OCI-LY7 (cell line): Measurements from ENCODE around the gene JAKMIP2. TPM values are rescaled to one million over a fixed set of nuclear protein-coding genes. Genes with fewer than 3 reads are reported as not detected.

ENCODE experiments used
- BruUV-seq: library from RNA; stranded (reverse); fragments of 400-500 nt; replicated peaks from 2 replicates; lab custom pipeline; 2021; lab: Mats Ljungman, UMichigan
- CTCF ChIA-PET: fragments of 300-600 bp; sonication (Branson Sonifier 250); formaldehyde crosslinking; loops from one replicate; lab custom pipeline; 2022; ENCODE audit warnings: antibody characterized with exemption; ENCODE audit not compliant: unreplicated experiment; lab: Charles Lee
- POLR2A ChIA-PET: fragments of 300-600 bp; sonication (Branson Sonifier 250); formaldehyde crosslinking; loops from one replicate; lab custom pipeline; 2022; ENCODE audit warnings: antibody characterized with exemption; lab: Charles Lee
- DNase-seq: peaks from one replicate; pipeline ENCODE4 v3.0.0-alpha.2; 2015; ENCODE audit warnings: low spot score
- H2AFZ ChIP-seq: fragments of 200-600 bp; sonication (generic), shearing (Covaris generic); 2 replicates; pipeline ENCODE4 v1.6.1; 2014; ENCODE audit warnings: mild to moderate bottlenecking, antibody characterized with exemption, low read length, moderate library complexity
- H3K27ac ChIP-seq: fragments of 200-600 bp; sonication (generic); 2 replicates; pipeline ENCODE4 v1.5.1; 2014; ENCODE audit warnings: mixed run types, low read depth, mild to moderate bottlenecking, moderate library complexity, low read length, inconsistent platforms; ENCODE audit not compliant: poor library complexity, severe bottlenecking
- H3K36me3 ChIP-seq: fragments of 200-600 bp; sonication (generic); 2 replicates; pipeline ENCODE4 v1.6.1; 2014; ENCODE audit warnings: mild to moderate bottlenecking, antibody characterized with exemption, low read length, moderate library complexity, mixed read lengths; ENCODE audit not compliant: insufficient read depth
- H3K4me1 ChIP-seq: fragments of 200-600 bp; sonication (generic); 2 replicates; pipeline ENCODE4 v1.5.1; 2014; ENCODE audit warnings: mild to moderate bottlenecking, low read length; ENCODE audit not compliant: insufficient read depth, poor library complexity, severe bottlenecking
- H3K4me2 ChIP-seq: fragments of 200-600 bp; sonication (generic); 2 replicates; pipeline ENCODE4 v1.6.1; 2014; ENCODE audit warnings: mild to moderate bottlenecking, low read length
- H3K4me3 ChIP-seq: fragments of 200-600 bp; sonication (generic); 2 replicates; pipeline ENCODE4 v1.5.1; 2014; ENCODE audit warnings: mild to moderate bottlenecking, low read depth, low read length; ENCODE audit not compliant: poor library complexity, severe bottlenecking
- H3K79me2 ChIP-seq: fragments of 200-600 bp; sonication (generic); 2 replicates; pipeline ENCODE4 v1.6.1; 2016; ENCODE audit warnings: low read depth, mild to moderate bottlenecking, low read length, moderate library complexity, mixed read lengths; ENCODE audit not compliant: insufficient read depth
- H3K9me2 ChIP-seq: fragments of 200-600 bp; sonication (generic); 2 replicates; pipeline ENCODE4 v1.6.1; 2016; ENCODE audit warnings: mild to moderate bottlenecking, low read length, mixed read lengths; ENCODE audit not compliant: insufficient read depth
- H3K9me3 ChIP-seq: fragments of 200-600 bp; sonication (generic); 2 replicates; pipeline ENCODE4 v1.6.1; 2014; ENCODE audit warnings: mild to moderate bottlenecking, mixed run types, low read length, mixed read lengths
- H4K20me1 ChIP-seq: fragments of 200-600 bp; sonication (generic); 2 replicates; pipeline ENCODE4 v1.6.1; 2014; ENCODE audit warnings: mild to moderate bottlenecking, antibody characterized with exemption, low read length, moderate library complexity, mixed read lengths; ENCODE audit not compliant: insufficient read depth
- EZH2phosphoT487 ChIP-seq: fragments of 200-600 bp; sonication (generic); IDR thresholded peaks from 2 replicates; pipeline ENCODE4 v1.6.1; 2018; ENCODE audit warnings: low read depth, borderline replicate concordance, mild to moderate bottlenecking, mixed run types, antibody characterized with exemption, low read length, moderate library complexity, mixed read lengths
- intact Hi-C: fragments of 100-400 bp; cut with micrococcal nuclease; formaldehyde crosslinking; loops from one replicate; pipeline ENCODE4 v1.10.0; 2022; ENCODE audit not compliant: unreplicated experiment
- total RNA-seq, 2 experiments: library from RNA; depleted of rRNA in 1 of 2; stranded (reverse); fragments of >200 nt in 1 of 2; shearing (Covaris generic) in 1 of 2; gene quantifications; 2 replicates each; pipeline ENCODE4 v1.2.3, GENCODE V29; 2014 to 2022
- TF ChIP-seq, protein P1 (sequence below): fragments of 200-600 bp; sonication (generic); conservative IDR thresholded peaks from 2 replicates; pipeline ENCODE4 v1.5.1; 2014; ENCODE audit warnings: mild to moderate bottlenecking, antibody characterized with exemption, low read length, moderate library complexity, mixed read lengths

The JAKMIP2 gene
- total RNA-seq, 2 experiments from 2014 or later: 4.0 to 14.5 TPM

DNA sequence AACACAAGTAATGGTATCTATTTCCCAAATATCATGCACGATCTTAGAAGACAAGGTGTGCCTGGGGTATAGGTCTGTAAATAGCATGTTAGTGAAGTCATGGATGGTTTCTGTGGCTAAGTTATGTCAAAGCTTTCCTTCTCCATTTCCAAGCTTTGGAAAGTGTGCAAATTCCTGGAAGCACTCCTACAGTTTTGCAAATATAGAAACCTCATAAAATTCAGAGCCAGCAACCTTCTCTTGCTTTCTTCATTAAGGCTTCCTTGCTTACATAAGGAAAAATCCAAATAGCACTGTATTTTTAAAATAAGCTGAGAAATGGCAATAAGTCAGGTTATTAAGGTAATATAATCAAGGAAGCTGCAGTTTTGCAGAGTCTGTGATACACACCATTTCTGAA, 138.1 kb downstream of the JAKMIP2 start:
- no TSS peak for BruUV-seq

DNA sequence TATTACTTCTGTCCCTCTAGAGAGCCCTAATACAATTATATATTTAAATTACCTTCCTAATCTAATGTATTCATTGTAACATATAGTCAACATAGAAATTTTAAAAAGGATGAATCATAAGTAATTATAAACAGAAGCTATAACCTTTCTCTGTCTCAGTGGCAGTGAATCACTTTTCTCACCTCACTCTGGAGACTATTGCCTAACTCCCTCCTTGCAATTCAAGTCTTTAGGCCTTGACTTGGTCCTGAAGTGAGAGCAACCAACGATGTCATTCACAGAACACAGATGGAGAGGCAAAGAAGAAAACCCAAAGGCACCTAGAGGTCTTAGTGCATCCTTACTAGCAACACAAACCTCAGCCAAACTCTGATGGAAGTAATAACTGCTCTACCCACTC, 139.4 kb downstream of the JAKMIP2 start:
- Histone ChIP-seq H3K27ac (no peak overlapping the region), H3K9me3 (no peaks in the 10 kb centered on the region), H3K79me2 (no peaks in the 10 kb centered on the region), H3K4me1 (no peaks in the 10 kb centered on the region), H3K9me2 (no peaks in the 10 kb centered on the region), H4K20me1 (no peaks in the 10 kb centered on the region), H3K36me3 (peaks cover 5% of the 10 kb centered on the region; the same call in 1 of the 2 replicates), H2AFZ (no peak overlapping the region), H3K4me2 (no peak overlapping the region), H3K4me3 (no peak overlapping the region)
- intact Hi-C loops: no loop called here
- CTCF ChIA-PET: no interaction called here
- POLR2A ChIA-PET: interaction anchor here (0.6 to 1.2 kb wide), 3 partner anchors 10 to 1467 kb away, joined by 3 to 6 read pairs (median 4); no protein-coding TSS in a partner anchor
- no peak for TF ChIP-seq EZH2phosphoT487
- TF ChIP-seq, protein P1, sequence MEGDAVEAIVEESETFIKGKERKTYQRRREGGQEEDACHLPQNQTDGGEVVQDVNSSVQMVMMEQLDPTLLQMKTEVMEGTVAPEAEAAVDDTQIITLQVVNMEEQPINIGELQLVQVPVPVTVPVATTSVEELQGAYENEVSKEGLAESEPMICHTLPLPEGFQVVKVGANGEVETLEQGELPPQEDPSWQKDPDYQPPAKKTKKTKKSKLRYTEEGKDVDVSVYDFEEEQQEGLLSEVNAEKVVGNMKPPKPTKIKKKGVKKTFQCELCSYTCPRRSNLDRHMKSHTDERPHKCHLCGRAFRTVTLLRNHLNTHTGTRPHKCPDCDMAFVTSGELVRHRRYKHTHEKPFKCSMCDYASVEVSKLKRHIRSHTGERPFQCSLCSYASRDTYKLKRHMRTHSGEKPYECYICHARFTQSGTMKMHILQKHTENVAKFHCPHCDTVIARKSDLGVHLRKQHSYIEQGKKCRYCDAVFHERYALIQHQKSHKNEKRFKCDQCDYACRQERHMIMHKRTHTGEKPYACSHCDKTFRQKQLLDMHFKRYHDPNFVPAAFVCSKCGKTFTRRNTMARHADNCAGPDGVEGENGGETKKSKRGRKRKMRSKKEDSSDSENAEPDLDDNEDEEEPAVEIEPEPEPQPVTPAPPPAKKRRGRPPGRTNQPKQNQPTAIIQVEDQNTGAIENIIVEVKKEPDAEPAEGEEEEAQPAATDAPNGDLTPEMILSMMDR: no peak
- BruUV-seq: no TSS peak
- DNase-seq: no peak

More for the DNA sequence above, 138.1 kb downstream of the JAKMIP2 start:
- ChIA-PET POLR2A (interaction anchor here (1.0 kb wide), 1 partner anchor 45 kb away, joined by 3 read pairs; no protein-coding TSS in a partner anchor), CTCF (no interaction called here)
- no peaks in the 10 kb centered on the region for H3K9me3 ChIP-seq
- no peak overlapping the region for H3K4me3 ChIP-seq
- peaks cover 5% of the 10 kb centered on the region; the same call in 1 of the 2 replicates for H3K36me3 ChIP-seq
- H3K9me2 ChIP-seq: no peaks in the 10 kb centered on the region
- DNase-seq: no peak
- H3K4me1 ChIP-seq: no peaks in the 10 kb centered on the region
- no peak overlapping the region for H3K27ac ChIP-seq
- intact Hi-C loops: no loop called here
- no peak overlapping the region for H3K4me2 ChIP-seq
- no peaks in the 10 kb centered on the region for H4K20me1 ChIP-seq
- TF ChIP-seq EZH2phosphoT487: no peak
- TF ChIP-seq, protein P1: no peak
- H3K79me2 ChIP-seq: no peaks in the 10 kb centered on the region
- H2AFZ ChIP-seq: no peak overlapping the region

DNA sequence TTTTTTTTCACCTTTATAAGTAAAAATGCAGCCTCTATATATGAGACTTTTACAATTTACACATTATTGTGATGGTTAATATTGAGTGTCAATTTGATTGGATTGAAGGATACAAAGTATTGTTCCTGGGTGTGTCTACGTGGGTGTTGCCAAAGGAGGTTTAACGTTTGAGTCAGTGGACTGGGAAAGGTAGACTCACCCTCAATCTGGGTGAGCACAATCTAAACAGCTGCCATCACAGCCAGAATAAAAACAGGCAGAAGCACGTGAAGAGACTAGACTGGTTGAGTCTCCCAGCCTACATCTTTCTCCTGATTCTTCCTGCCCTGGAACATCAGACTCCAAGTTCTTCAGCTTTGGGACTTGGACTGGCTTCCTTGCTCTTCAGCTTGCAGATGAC, 139.9 kb downstream of the JAKMIP2 start:
- DNase-seq: no peak
- Histone ChIP-seq H4K20me1 (no peaks in the 10 kb centered on the region), H3K9me2 (no peaks in the 10 kb centered on the region), H3K4me3 (no peak overlapping the region), H3K36me3 (peaks cover 5% of the 10 kb centered on the region; the same call in 1 of the 2 replicates), H2AFZ (no peak overlapping the region), H3K4me2 (no peak overlapping the region), H3K9me3 (no peaks in the 10 kb centered on the region), H3K79me2 (no peaks in the 10 kb centered on the region), H3K27ac (no peak overlapping the region), H3K4me1 (no peaks in the 10 kb centered on the region)
- no TSS peak for BruUV-seq
- intact Hi-C loops: no loop called here
- ChIA-PET CTCF (no interaction called here), POLR2A (interaction anchor here (0.6 to 1.4 kb wide), 4 partner anchors 15 to 1467 kb away, joined by 3 to 5 read pairs (median 4); no protein-coding TSS in a partner anchor)
- TF ChIP-seq, protein P1: no peak
- no peak for TF ChIP-seq EZH2phosphoT487
